PFSK-1 (cell line): ENCODE data around the gene CLCC1.

Source experiments
- FOXP2 ChIP-seq: optimal IDR thresholded peaks from 2 replicates; pipeline ENCODE3; 2011; ENCODE audit warnings: borderline replicate concordance, control low read depth, inconsistent platforms; ENCODE audit not compliant: insufficient read depth; ENCODE audit errors: extremely low read length, extremely low read depth
- POLR2AphosphoS5 ChIP-seq: IDR thresholded peaks from 2 replicates; pipeline ENCODE4 v1.6.1; 2012; ENCODE audit warnings: low read depth, mild to moderate bottlenecking, control low read depth, low read length, moderate library complexity
- SIN3A ChIP-seq: IDR thresholded peaks from 2 replicates; pipeline ENCODE4 v1.6.1; 2012; ENCODE audit warnings: mild to moderate bottlenecking, low read length, moderate library complexity, borderline replicate concordance; ENCODE audit not compliant: insufficient read depth
- TAF1 ChIP-seq: IDR thresholded peaks from 2 replicates; pipeline ENCODE4 v1.6.1; 2012; ENCODE audit warnings: low read length, control low read depth, borderline replicate concordance; ENCODE audit not compliant: insufficient read depth
- TF ChIP-seq, protein P1 (sequence below), 2 experiments: IDR thresholded peaks; 2 replicates each; pipeline versions ENCODE4 v1.6.1 to v1.8.0; 2011 to 2012; ENCODE audit warnings: low read depth in 2 of 2, low read length in 2 of 2, control low read depth in 1 of 2, inconsistent platforms in 1 of 2, mild to moderate bottlenecking in 1 of 2, moderate library complexity in 1 of 2; ENCODE audit not compliant: insufficient read depth in 1 of 2

CLCC1 gene

DNA sequence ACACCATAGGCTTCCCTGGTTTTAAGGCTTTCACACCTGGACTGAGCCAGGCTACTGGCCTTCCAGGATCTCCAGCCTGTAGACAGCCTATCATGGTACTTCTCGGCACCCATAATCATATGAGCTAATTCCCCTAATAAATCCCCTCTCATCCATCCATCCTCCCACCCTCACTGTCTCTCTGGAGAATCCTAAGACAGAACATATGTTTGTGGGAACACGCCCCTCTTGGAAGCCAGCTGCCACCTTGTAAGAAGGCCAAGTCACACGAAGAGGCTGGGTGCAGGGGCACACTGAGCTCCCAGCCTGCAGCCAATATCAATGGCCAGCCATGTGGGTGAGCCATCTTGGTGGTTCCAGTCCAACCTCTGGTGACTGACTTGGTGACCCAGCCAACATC lies 7.4 kb downstream of the CLCC1 start:
- TF ChIP-seq TAF1 (no peak), POLR2AphosphoS5 (no peak), FOXP2 (no peak), SIN3A (no peak)
- TF ChIP-seq, protein P1, sequence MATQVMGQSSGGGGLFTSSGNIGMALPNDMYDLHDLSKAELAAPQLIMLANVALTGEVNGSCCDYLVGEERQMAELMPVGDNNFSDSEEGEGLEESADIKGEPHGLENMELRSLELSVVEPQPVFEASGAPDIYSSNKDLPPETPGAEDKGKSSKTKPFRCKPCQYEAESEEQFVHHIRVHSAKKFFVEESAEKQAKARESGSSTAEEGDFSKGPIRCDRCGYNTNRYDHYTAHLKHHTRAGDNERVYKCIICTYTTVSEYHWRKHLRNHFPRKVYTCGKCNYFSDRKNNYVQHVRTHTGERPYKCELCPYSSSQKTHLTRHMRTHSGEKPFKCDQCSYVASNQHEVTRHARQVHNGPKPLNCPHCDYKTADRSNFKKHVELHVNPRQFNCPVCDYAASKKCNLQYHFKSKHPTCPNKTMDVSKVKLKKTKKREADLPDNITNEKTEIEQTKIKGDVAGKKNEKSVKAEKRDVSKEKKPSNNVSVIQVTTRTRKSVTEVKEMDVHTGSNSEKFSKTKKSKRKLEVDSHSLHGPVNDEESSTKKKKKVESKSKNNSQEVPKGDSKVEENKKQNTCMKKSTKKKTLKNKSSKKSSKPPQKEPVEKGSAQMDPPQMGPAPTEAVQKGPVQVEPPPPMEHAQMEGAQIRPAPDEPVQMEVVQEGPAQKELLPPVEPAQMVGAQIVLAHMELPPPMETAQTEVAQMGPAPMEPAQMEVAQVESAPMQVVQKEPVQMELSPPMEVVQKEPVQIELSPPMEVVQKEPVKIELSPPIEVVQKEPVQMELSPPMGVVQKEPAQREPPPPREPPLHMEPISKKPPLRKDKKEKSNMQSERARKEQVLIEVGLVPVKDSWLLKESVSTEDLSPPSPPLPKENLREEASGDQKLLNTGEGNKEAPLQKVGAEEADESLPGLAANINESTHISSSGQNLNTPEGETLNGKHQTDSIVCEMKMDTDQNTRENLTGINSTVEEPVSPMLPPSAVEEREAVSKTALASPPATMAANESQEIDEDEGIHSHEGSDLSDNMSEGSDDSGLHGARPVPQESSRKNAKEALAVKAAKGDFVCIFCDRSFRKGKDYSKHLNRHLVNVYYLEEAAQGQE (IDR thresholded peaks at IDR 0.05; ENCODE audit: insufficient read depth in 1 of 2, low read depth in 2 of 2, low read length in 2 of 2): no peak

DNA sequence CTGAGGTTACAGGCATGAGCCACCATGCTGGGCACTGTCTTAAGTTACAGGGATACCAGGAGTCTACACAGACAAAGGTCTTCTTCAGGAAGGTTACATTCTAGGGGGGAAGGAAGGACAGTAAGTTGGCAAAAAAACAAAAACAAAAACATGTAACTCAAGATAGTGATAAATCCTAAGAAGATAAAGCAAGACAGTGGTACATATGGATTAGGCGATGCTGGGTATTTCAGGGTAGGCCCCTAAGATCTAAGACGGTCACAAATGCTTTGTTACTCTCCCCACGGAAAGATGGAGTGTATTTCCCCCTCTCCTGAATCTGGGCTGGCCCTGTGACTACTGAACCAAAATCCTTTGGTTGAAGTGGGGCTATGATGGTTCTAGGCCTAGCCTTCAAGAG lies 8.2 kb downstream of the CLCC1 start:
- TF ChIP-seq FOXP2: no peak

DNA sequence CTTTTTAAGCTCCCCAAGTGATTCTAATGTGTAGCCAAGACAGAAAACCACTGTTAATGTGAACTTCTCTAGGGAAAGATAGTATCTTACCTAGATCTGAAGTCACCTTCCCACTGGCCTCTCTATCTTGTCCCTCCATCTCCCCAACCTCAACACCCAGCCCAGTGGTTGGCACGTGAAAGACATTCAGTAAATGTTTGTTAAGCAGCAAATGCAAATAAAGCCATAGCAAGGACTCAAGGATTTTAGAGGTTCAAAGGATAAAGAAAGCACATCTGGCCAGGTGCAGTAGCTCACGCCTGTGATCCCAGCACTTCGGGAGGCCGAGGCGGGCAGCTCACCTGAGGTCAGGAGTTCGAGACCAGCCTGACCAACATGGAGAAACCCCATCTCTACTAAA lies 9.8 kb downstream of the CLCC1 start:
- TF ChIP-seq TAF1 (no peak), SIN3A (no peak), POLR2AphosphoS5 (no peak), FOXP2 (no peak)
- TF ChIP-seq, protein P1 (IDR thresholded peaks at IDR 0.05; ENCODE audit: insufficient read depth in 1 of 2, low read depth in 2 of 2, low read length in 2 of 2): no peak

DNA sequence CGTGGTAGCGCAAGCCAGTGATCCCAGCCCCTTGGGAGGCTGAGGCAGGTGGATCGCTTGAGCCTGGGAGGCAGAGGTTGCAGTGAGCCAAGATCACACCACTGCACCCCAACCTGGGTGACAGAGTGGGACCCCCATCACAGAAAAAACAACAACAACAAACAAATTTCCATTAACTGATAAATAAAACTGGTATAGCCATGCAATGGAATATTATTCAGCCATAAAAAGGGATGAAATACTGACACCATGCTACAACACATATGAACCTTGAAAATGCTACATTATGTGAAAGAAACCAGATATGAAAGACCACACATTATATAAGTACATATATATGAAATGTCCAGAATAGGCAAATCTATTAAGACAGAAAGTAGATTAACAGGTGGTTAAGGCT lies 12.0 kb downstream of the CLCC1 start:
- TF ChIP-seq FOXP2: no peak
- no peak for TF ChIP-seq POLR2AphosphoS5
- no peak for TF ChIP-seq TAF1
- TF ChIP-seq, protein P1 (IDR thresholded peaks at IDR 0.05; ENCODE audit: insufficient read depth in 1 of 2, low read depth in 2 of 2, low read length in 2 of 2): no peak
- no peak for TF ChIP-seq SIN3A

DNA sequence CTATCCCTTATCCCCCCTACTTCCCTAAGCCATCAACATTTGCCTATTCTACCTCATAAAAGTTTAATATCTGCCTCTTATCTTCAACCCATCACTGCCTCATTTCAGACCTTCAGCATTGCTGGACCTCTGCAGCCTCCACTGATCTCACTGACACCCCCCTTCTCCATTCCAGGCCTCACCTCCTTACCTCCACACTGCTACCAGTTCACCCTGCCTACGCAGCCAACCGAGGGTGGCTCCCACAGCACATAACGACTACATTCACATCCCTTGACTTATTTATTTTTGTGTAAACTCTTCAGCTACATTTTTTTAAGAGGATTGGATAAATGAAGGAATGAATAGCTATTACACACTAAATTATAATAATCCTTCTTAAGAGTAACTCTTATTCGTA lies 14.2 kb downstream of the CLCC1 start:
- TF ChIP-seq POLR2AphosphoS5 (no peak), FOXP2 (no peak), SIN3A (no peak), TAF1 (no peak)
- TF ChIP-seq, protein P1 (IDR thresholded peaks at IDR 0.05; ENCODE audit: insufficient read depth in 1 of 2, low read depth in 2 of 2, low read length in 2 of 2): no peak

DNA sequence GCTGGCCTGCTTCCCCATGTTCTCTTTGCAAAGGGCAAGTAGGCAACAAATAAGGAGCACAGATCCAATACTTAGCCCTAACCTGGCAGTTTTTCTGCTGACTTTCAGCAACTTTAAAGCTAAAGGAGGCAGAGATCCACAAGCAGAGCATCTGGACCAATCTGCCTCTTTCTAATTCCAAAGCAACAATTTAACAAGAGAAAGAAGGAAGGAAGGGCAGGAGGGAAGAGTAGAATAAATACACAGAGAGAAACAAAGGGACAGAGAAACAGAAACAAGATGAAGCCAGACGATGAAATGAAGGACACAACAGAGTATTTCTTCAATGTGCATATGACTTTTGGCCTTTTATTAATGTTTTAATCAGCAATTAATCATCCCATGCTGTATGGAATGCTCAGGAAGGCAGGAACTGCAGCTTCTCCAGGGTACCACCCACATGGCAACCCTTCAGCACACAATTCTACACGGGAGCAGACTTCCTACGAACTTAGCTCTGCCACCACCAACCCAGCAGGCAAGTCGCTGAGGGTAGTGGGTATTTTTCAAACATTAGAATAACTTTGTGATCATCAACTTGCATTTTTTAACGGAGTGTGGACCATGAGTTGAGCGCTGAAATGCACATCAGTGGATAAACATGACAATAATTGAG lies 15.3 kb downstream of the CLCC1 start:
- TF ChIP-seq FOXP2 (no peak), POLR2AphosphoS5 (no peak), SIN3A (no peak), TAF1 (no peak)
- TF ChIP-seq, protein P1 (IDR thresholded peaks at IDR 0.05; ENCODE audit: insufficient read depth in 1 of 2, low read depth in 2 of 2, low read length in 2 of 2): no peak
